WTC11 (cell line): ENCODE measurements around the gene TNIK.

Experiments
- CTCF ChIP-seq: fragments of 200-600 bp; IDR thresholded peaks from 2 replicates; pipeline ENCODE4 v1.8.0; 2022; ENCODE audit warnings: antibody characterized with exemption
- FOXJ3 ChIP-seq: sonication (generic); formaldehyde crosslinking; IDR thresholded peaks from 2 replicates; pipeline ENCODE4 v1.9.0; 2021; ENCODE audit warnings: missing genetic modification reagents, mild to moderate bottlenecking, borderline replicate concordance
- IRF1 ChIP-seq: sonication (generic); formaldehyde crosslinking; IDR thresholded peaks from 2 replicates; pipeline ENCODE4 v1.8.0; 2023; ENCODE audit warnings: missing genetic modification reagents
- NFE2L1 ChIP-seq: sonication (generic); formaldehyde crosslinking; IDR thresholded peaks from 2 replicates; pipeline ENCODE4 v1.8.1; 2023; ENCODE audit warnings: missing genetic modification reagents
- NR2C2 ChIP-seq: sonication (generic); formaldehyde crosslinking; IDR thresholded peaks from 2 replicates; pipeline ENCODE4 v1.8.0; 2022; ENCODE audit warnings: mild to moderate bottlenecking, missing genetic modification reagents
- USF1 ChIP-seq: sonication (generic); formaldehyde crosslinking; IDR thresholded peaks from 2 replicates; pipeline ENCODE4 v1.8.0; 2022; ENCODE audit warnings: mild to moderate bottlenecking, missing genetic modification reagents
- ZMAT4 ChIP-seq: fragments of 250-450 bp; sonication (Bioruptor Pico); IDR thresholded peaks from 2 replicates; pipeline ENCODE4 v1.9.0; 2021; ENCODE audit warnings: mild to moderate bottlenecking
- ZNF396 ChIP-seq: fragments of 250-450 bp; sonication (Bioruptor Pico); IDR thresholded peaks from 2 replicates; pipeline ENCODE4 v1.8.0; 2021; ENCODE audit warnings: mild to moderate bottlenecking, moderate library complexity, borderline replicate concordance

- TF ChIP-seq NFE2L1 (CRISPR knock-in tag) (no peak), NR2C2 (CRISPR knock-in tag) (no peak), FOXJ3 (CRISPR knock-in tag) (no peak), CTCF (no peak), ZMAT4 (CRISPR knock-in tag) (no peak), IRF1 (CRISPR knock-in tag) (no peak), USF1 (CRISPR knock-in tag) (no peak), ZNF396 (CRISPR knock-in tag) (no peak)
These were observed 144.3 kb downstream of the TNIK start for GRCh38 chr3:171315919-171316318.
